GM18909 (cell line): Measurements from ENCODE around the gene SUPT4H1.
"Not testable (repeated sequence)": the region's sequence is repeated elsewhere in the genome, so short reads cannot be mapped to it uniquely, and the experiment has no call there.

Source experiments
- ATAC-seq: cut with Tn5 transposase; IDR thresholded peaks from one replicate; pipeline ENCODE4 v1.9.1; 2021; ENCODE audit warnings: mild to moderate bottlenecking; ENCODE audit not compliant: unreplicated experiment, poor library complexity

SUPT4H1 gene

DNA sequence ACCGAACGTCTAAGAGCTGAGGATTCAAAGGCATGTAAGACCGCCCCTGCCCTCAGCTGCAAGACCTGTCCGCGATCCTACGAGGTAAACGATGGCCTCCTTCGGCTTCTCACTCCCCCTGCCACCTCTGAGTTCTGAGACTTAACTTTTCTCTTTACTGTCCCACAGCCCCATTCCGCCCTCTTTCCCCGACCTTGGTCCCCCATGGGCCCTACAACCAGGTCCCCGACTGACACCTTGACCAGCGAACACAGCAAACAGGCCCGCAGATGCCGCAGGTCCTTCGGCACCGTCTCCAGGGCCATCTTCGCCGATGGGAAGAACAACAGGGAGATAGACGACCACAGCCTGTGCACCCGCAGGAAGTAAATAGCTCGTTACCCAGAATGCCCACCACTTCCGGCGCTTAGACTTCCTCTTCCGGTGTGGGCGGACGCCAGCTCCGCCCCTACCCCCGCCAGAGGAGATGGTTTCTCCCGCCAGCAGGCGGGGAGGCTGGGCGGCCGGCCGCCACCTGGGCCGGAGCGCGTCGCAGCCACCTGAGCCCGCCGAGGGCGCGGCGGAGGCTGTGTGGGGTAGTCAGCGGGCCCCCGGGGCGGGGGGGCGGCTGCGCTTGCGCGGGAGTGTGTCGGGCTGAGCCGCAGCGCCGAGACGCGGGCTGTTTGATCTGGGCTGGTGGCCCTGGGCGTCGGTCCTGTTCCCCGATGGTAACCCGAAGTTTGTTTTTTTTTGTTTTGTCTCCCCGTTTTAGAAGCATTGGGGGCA lies at the start of gene SUPT4H1:
TSS of gene SUPT4H1 (minus strand) at position 371 of the 765 bp plus-strand sequence. CDS start at position 305, 66 bp downstream.
- ATAC-seq: peak; percentile 90

DNA sequence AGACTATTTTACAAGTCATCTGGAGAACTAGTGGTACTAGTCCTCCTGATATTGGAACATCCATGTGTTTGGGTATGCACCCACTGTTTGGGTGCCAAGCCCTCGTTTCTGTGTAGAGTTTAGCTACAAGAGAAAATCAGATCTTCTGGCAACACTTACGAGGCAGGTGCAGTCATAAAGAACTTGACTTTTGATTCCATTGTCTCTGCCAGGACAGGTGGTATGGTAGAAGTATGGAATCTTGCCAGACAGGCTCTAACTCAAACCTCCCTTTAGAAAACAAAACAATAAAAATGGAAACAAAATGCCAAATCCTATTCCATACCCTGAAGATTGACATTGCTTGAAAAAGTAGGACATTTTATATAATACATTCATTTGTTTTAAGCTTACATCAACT lies 49.3 kb upstream of the SUPT4H1 start:
- no peak for ATAC-seq

- ATAC-seq: no peak
These were observed 48.8 kb upstream of the SUPT4H1 start for GRCh38 chr17:58400826-58401225.

- no peak for ATAC-seq
These were observed 48.0 kb upstream of the SUPT4H1 start for GRCh38 chr17:58399974-58400373.

DNA sequence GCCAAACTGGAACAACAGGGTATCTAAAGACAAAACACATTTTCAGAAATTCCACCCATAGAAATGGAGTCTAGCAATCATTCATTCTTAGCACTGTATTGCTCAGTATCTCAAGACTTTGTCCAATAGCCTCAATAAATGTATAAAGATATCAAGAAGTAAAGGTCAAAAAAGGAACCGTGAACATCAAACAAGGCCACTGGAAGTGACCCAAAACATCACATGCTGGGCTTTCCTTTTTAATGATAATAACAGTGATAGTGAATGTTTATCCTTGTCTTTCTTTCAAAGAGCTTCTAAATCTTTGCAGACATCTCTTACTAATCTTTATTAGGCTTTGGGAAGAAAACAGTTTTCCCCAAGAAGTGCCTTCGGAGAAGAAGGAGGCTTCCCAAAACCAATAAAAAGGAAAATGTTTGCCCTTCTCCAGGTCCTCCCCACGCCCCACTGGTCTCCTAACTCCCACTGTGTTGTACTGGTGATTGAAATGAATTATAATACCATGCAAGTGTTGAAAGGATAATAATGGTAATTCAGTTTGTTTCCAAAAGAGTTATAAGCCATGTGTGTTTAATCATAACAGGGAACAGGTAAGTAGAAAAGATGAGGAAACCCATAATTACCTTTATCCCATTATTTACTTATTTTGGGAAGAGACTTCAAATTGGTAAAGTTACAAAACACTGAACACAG lies 46.7 kb upstream of the SUPT4H1 start:
- no peak for ATAC-seq

DNA sequence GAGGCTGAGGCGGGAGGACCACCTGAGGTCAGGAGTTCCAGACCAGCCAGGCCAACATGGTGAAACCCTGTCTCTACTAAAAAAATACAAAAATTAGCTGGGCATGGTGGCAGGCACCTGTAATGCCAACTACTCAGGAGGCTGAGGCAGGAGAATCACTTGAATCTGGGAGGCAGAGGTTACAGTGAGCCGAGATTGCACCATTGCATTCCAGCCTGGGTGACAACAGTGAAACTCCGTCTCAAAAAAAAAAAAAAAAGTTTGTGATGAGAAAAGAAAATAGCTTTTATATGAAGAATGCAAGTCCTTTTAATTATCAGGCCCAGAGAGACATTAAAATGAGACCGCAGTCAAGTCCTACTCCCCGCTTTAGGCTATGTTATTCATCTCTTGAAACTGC lies 45.4 kb upstream of the SUPT4H1 start:
- not testable (repeated sequence) for ATAC-seq

GRCh38 chr17:58396173-58396572 lies 44.2 kb upstream of the SUPT4H1 start:
- no peak for ATAC-seq

DNA sequence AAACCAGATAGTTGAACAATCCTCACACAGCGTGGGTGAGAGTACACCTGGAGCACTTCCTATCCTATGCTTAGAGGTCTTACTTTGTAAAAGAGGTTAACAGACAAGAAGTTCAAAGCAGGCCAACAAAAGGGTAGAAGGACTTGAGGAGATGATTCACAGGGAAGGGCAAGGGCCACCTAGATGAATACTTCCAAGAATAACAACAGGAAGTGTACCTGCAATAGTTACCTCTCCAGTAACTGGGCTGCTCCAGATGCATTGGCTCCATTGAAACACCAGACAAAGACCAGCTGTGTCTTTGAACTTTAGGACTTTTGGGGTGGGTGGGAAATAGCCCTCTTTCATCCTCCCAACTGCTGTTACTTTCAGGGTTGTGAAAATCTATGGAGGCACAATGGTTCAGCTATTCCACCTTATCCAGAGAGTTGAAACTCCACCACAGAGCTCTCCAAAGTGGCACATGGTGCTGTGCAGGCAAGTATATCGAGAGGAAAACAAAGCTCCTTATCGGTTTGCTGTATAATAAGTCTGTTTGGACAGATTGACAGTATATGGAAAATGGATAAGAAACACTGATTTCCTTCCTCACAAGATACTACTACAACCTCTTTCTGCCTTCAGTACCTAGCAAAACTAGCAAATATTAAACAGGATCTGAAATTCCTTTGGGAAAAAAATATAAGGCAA lies 42.7 kb upstream of the SUPT4H1 start:
- no peak for ATAC-seq

- ATAC-seq: no peak
These were observed 39.4 kb upstream of the SUPT4H1 start for GRCh38 chr17:58391302-58391984.

DNA sequence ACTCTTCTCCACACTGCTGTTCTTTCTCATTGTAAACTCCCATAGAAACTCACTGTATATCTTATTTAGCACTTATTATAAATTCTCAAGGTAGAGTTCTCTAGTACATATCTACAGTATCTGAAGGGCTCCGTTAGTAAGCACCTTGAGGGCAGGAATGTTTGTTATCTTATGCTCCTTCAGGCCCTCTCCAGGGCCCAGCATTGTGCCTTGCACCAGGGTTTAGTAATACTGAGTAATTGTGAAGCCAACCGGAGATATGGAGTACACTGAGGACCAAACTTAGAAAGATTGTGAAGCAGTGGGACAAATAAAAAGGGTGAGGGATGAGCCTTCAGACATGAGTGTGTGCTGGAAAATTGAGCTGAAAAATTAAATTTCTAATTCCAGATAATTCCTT lies 38.9 kb upstream of the SUPT4H1 start:
- ATAC-seq: no peak

DNA sequence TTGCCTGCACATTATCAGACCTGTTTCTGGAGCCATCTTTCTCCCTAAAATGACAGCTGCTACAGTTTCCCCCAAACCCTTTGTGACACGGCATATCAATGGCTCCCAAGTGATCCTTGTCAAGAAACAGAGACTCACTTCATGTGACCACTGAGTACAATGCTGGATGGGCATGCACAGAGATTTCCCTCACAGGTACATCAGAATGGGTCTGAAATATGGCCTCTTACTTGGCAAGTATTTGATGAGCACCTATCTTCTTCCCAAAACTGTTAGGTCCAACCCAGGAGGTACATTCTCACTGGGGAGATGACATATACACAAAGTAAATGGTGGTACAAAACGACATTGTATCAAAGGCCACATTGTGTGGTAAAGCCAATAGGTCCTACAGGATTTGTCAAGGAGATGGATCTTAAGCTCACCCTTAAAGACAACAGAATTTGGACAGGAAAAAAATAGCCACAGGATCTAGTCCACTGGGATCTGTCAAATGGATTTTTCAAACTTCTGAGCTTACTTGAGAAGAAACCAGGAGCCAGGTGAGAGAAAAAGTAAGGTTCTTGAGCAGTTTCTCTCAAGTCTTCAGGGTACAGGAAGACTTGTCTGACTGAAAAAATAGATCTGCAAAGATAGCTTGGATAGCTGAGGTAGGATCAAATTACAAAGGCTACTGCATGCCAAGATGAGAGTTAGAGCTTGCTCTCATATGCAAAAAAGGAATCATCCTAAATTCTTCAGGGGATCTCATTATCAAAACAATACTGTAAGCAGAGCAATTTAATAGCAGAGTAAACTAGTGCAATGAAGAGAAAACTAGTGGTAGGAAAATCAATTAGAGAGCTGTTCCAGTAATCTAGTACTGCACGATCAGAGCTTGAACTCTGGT lies 36.5 kb upstream of the SUPT4H1 start:
- no peak for ATAC-seq

DNA sequence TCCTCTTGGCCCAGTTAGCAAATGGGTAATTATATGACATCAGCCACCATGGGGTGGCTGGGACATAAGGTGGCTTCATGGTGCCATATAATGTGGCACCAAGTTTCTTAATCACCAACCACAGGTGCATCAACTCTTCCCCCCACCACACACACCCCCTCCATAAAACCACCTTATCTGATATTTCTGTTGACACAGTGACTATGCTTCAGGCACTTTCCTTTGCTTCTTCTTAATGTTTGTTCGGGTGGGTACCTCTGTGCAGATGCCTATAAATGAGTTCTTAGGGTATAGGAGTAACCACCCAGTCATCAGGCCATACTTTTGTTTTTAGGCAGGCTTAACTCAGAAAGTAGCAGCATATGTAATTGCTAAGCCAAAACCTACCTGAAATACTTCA lies 35.8 kb upstream of the SUPT4H1 start:
- no peak for ATAC-seq

DNA sequence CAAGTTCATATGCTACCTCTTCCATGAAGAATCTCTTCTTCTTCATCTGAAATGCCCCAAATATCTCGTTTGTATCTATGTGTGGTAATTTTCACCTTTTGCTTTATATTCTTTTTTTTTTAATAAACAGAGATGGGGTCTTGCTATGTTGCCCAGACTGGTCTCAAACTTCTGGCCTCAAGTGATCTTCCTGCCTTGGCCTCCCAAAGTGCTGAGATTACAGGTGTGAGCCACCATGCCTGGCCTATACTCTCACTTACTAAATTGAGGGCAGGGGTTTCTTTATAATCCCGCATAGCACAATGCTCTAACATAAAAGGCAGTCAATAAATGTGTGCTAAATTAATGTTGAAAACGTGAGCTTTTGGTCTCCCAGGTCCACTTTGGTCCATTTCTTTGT lies 34.7 kb upstream of the SUPT4H1 start:
- ATAC-seq: no peak

GRCh38 chr17:58385359-58385899 lies 33.4 kb upstream of the SUPT4H1 start:
- no peak for ATAC-seq

DNA sequence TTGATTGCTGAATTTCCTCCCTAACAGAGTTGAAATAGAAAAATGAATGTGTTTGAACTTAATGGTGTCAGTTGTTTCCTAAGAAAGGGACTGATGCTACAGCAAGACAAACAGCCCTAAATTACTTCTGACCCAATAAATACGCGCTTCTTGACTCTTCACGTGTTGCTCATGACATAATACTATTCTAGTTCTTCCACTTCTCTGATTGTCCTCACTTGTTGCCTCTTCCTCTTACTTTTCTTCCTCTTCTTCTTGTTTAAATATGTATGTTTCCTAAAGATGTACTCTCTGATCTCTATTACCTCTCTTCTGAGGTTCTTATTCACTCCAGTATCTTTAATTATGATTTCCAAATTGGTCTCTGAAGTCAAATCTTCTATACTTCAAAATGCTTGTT lies 32.9 kb upstream of the SUPT4H1 start:
- ATAC-seq: no peak

DNA sequence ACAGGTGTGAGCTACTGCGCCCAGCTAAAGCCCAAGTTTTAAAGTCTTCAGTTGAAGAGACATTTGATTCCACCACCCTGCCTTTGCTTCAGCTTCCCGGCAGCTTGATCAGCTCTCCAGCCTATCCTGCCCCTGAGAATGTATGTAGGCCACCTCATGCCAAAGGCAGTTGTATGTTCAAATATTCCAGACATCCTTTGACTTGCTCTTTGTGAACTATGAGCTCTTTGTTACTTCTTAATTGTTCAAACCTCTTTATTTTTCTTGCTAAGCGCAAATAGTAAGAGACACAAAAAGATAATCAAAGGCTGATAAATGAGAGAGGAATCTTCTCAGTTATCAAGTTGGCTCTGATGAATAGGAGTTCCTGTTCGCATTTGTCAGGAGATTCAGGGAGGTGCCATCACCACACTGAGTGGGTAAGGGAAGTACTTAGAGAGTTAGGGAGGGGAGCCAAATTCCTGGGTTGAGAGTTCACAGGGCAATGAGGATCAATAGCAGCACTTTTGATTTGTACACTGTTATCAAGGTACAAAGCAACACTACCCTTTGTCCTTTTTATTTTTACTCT lies 32.0 kb upstream of the SUPT4H1 start:
- ATAC-seq: no peak

DNA sequence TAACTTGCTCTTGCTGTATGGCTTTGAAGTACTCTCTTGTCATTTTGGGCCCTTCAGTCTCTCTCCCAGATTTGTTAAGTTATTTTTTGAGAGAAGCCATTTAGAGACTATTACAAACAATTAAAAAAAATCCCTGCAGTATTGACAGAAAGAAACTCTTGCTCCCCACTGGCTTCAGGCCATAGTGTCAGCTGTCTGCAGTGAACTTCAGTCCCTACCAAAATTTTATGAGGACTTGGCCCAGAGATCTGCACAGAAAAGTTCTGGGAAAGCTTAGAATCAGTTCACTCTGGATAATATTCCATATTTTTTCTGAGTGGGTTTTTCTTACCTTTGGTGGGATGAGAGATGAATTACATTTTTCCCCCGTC lies 30.9 kb upstream of the SUPT4H1 start:
- ATAC-seq: no peak

- peak; percentile 61 for ATAC-seq
These were observed 30.3 kb upstream of the SUPT4H1 start for GRCh38 chr17:58382108-58382871.
